Measurements from ENCODE around the gene GASK1A.

GRCh38 chr3:43034200-43034599 is 55.1 kb downstream of the GASK1A start:
- TF ChIP-seq, protein P1, sequence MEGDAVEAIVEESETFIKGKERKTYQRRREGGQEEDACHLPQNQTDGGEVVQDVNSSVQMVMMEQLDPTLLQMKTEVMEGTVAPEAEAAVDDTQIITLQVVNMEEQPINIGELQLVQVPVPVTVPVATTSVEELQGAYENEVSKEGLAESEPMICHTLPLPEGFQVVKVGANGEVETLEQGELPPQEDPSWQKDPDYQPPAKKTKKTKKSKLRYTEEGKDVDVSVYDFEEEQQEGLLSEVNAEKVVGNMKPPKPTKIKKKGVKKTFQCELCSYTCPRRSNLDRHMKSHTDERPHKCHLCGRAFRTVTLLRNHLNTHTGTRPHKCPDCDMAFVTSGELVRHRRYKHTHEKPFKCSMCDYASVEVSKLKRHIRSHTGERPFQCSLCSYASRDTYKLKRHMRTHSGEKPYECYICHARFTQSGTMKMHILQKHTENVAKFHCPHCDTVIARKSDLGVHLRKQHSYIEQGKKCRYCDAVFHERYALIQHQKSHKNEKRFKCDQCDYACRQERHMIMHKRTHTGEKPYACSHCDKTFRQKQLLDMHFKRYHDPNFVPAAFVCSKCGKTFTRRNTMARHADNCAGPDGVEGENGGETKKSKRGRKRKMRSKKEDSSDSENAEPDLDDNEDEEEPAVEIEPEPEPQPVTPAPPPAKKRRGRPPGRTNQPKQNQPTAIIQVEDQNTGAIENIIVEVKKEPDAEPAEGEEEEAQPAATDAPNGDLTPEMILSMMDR (IDR thresholded peaks at IDR 0.05 in 8 of 11, conservative IDR thresholded peaks at IDR 0.05 in 3 of 11) = no peak
- TF ChIP-seq POLR2A (IDR thresholded peaks at IDR 0.05) (no peak), POLR2AphosphoS5 (IDR thresholded peaks at IDR 0.05) (no peak)
